ENCODE data around the gene CTXND1.

The CTXND1 gene

DNA sequence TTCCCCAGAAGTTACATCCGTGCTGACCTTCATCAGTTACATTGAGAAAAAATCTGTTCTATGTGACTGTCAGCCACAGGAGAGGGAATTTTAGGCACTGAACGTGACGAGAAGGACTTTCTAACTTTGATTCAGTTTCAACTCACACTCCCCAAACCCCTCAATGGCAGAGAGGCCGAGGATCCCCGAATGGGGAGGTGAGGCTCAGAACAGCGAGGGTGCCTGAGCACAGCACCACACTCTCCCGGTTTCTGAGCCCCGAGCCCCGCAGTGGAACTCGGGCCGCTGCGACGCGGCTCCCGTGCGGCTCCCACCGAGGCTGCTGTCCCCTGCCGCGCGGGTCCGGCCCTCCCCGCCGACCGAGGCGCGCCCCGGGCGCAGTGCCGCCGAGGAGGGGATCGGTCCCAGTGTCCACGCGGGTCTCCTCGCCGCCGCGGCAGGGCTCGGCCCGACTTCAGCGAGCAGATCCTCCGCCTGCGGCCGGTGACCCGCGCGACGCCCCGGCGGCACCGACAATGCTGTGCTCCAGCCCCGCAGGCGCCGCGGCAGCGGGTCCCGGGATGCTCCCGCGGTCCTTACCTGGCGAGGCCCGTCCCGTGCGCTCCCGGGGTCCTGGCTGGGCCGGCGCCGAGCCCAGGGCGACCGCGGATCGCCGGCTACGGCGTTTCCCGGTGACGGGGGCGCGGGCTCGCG, 439 bp downstream of the CTXND1 start:
- DNase-seq = no peak

GRCh38 chr15:80250614-80251427, 1.2 kb downstream of the CTXND1 start:
- DNase-seq = no peak

DNA sequence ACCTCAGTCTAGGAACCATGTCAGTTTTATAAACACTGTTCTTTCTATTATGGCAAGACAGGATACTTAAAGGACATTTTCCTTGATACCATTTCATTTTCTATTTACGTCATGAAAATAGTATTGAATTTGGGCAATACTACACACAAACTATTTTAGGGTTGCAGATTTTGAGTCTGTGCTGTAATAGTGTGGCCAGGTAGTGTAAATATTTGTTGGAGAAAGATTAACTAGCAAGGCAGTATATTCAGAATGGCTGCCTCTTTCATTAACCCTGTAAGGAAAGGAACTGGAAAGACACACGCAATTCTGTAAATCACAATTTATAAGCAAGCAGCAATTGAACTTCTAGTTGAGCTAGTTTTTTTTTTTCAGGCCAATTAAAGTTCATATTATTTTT, 2.0 kb downstream of the CTXND1 start:
- DNase-seq = no peak

- DNase-seq = no peak
Measured at GRCh38 chr15:80247320-80247719, 4.7 kb downstream of the CTXND1 start.

- DNase-seq = peak; percentile 1
Measured at GRCh38 chr15:80246425-80246894, 5.6 kb downstream of the CTXND1 start.

GRCh38 chr15:80242802-80243201, 9.2 kb downstream of the CTXND1 start:
- no peak for DNase-seq

- DNase-seq = peak; percentile 66
Measured at GRCh38 chr15:80242132-80242769, 9.8 kb downstream of the CTXND1 start.

- no peak for DNase-seq
Measured at GRCh38 chr15:80241508-80241907, 10.5 kb downstream of the CTXND1 start.

DNA sequence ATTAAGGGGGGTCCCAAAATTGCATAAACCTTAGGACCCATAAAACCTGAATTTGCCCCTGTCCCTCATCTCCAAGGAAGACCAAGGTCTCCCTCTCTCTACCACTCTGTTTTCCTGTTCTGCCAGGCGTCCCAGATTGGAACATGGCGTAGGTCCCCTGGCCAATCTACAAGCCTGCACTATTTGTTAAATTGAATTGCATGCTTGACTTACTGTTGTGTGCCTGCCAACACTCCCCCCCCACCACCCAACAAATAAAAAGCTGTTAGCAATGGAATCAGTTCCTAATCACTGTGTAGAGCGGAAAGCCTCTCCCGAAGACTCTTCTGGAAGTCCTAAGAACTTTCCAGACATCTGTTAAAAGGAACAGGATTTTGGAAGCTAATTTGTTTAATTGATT, 11.7 kb downstream of the CTXND1 start:
- no peak for DNase-seq

- peak; percentile 31 for DNase-seq
Measured at GRCh38 chr15:80234883-80235282, 17.1 kb downstream of the CTXND1 start.

DNA sequence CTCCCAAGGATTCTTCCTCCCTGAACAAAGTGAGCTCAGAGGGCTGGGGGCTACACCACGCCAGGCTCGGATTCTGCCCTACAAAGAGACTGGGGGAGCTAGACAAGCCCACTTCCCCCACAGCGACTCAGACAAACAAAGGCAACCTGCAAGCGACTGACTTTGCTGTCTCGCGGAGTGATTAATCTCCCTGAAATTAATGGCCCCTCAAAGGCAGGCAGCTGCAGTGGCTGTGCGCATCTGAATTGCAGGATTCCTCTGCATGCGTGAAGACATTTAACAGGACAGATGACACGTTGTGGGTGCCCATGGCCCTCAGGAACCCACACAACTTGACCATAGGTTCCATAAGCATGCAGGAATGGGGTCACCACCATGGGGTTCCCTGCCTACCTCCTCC, 18.4 kb downstream of the CTXND1 start:
- no peak for DNase-seq

DNA sequence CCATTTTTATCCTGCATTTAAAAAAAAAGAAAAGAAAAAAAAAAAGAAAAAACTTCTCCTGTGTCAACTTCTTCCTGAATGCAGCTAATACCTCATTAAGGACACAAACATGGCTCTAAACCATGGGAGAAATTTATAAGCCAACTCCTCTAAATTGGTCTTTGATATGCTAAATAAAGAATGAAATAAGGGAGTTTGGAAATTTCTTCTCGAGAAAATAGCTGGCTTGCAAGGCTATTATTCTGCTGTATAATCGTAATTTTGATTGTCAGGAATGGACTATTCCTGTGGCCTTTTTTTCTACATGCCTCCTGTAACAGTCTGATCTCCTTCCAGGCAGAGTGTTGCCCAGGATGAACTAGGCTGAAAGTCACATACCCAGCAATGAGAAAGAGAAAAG, 20.6 kb downstream of the CTXND1 start:
- no peak for DNase-seq

GRCh38 chr15:80228959-80229610, 22.9 kb downstream of the CTXND1 start:
- DNase-seq = no peak

GRCh38 chr15:80219955-80220354, 32.1 kb downstream of the CTXND1 start:
- DNase-seq = no peak

- no peak for DNase-seq
Measured at GRCh38 chr15:80217327-80217900, 34.6 kb downstream of the CTXND1 start.

- DNase-seq = no peak
Measured at GRCh38 chr15:80216911-80217310, 35.1 kb downstream of the CTXND1 start.

DNA sequence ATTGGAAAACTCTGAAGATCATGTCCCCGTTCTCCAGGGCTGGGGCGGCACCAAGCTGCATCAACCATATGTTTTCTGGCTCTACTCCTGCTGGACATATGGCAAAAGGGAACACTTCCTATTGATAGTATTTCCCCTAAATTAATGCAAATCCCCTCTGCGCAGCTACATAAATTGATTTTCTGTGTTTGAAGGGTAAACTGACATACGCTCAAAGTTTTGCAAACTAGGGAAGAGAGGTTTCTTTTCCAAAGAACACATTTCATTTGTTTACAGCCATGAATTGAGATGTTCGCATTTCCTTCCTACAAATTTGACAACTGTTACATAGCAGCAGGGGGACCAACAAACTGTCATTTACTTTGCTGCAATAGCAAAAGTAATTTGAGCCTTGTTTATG, 35.9 kb downstream of the CTXND1 start:
- no peak for DNase-seq

DNA sequence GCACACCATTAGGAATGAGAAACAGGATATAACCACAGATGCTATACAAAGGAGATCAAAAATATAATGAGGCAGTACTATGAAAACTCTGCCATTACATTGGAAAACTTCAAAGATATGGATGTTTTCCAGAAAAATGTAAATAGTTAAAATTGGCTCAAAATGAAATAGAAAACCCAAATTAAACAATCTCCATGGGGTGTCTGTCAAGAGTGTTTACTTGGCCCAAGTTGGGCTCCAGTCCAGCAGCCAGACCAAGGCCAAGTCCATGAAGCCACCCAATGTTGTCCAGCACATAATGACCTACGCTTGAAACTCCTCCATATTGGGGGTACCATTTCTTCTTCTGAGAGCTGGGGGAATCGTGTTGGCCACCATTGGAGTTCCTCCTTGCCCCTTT, 37.1 kb downstream of the CTXND1 start:
- no peak for DNase-seq

- DNase-seq = no peak
Measured at GRCh38 chr15:80211976-80212375, 40.0 kb downstream of the CTXND1 start.

GRCh38 chr15:80210611-80211573, 41.1 kb downstream of the CTXND1 start:
- DNase-seq = peak; percentile 17

All from OCI-M1 (cell line).